Neural cell (in vitro differentiated cells): ENCODE measurements around the gene SPDEF. TPM values are rescaled to one million over a fixed set of nuclear protein-coding genes. Genes with fewer than 3 reads are reported as not detected.

Experiments used
- H2AFZ ChIP-seq: fragments of 200-600, 300-800 bp; sonication (generic), shearing (Covaris generic); 2 replicates; pipeline ENCODE4 v1.6.0; 2014; ENCODE audit warnings: low read depth, mild to moderate bottlenecking, antibody characterized with exemption, low read length, moderate library complexity
- H3F3A ChIP-seq: fragments of 200-600 bp; shearing (Covaris generic); 2 replicates; pipeline ENCODE4 v1.6.1; 2016; ENCODE audit warnings: mild to moderate bottlenecking, moderate library complexity, mixed read lengths, antibody characterized with exemption, low read length; ENCODE audit not compliant: insufficient read depth, poor library complexity, severe bottlenecking
- H3K27ac ChIP-seq: fragments of 200-600, 300-800 bp; sonication (generic), shearing (Covaris generic); 2 replicates; pipeline ENCODE4 v1.5.1; 2014; ENCODE audit warnings: mild to moderate bottlenecking, low read length, moderate library complexity
- H3K27me3 ChIP-seq: fragments of 300-800, 200-600 bp; sonication (generic), shearing (Covaris generic); 2 replicates; pipeline ENCODE4 v1.6.0; 2014; ENCODE audit warnings: mild to moderate bottlenecking, low read depth, low read length, moderate library complexity; ENCODE audit not compliant: insufficient read depth
- H3K36me3 ChIP-seq: fragments of 300-800, 200-600 bp; sonication (generic), shearing (Covaris generic); 2 replicates; pipeline ENCODE4 v1.5.1; 2014; ENCODE audit warnings: mild to moderate bottlenecking, antibody characterized with exemption, low read length, moderate library complexity; ENCODE audit not compliant: insufficient read depth
- H3K4me2 ChIP-seq: fragments of 300-800, 200-600 bp; sonication (generic), shearing (Covaris generic); 2 replicates; pipeline ENCODE4 v1.6.0; 2014; ENCODE audit warnings: mild to moderate bottlenecking, low read length
- H3K4me3 ChIP-seq: fragments of 300-800, 200-600 bp; sonication (generic), shearing (Covaris generic); 2 replicates; pipeline ENCODE4 v1.5.1; 2014; ENCODE audit warnings: mild to moderate bottlenecking, low read length, moderate library complexity
- H3K79me2 ChIP-seq: fragments of 200-600 bp; shearing (Covaris generic); replicated peaks from 2 replicates; pipeline ENCODE4 v1.6.0; 2014; ENCODE audit warnings: mild to moderate bottlenecking, low read length, moderate library complexity; ENCODE audit not compliant: insufficient read depth
- H3K9ac ChIP-seq: fragments of 300-800, 200-600 bp; sonication (generic), shearing (Covaris generic); 2 replicates; pipeline ENCODE4 v1.6.1; 2016; ENCODE audit warnings: mild to moderate bottlenecking, low read length, mixed read lengths
- H3K9me2 ChIP-seq: fragments of 200-600 bp; shearing (Covaris generic); 2 replicates; pipeline ENCODE4 v1.6.1; 2016; ENCODE audit warnings: mild to moderate bottlenecking, low read length, mixed read lengths; ENCODE audit not compliant: insufficient read depth
- H3K9me3 ChIP-seq: fragments of 200-600, 300-800 bp; sonication (generic), shearing (Covaris generic); 2 replicates; pipeline ENCODE4 v1.6.1; 2016; ENCODE audit warnings: mild to moderate bottlenecking, mixed run types, low read length, moderate library complexity, mixed read lengths
- H4K20me1 ChIP-seq: fragments of 200-600 bp; shearing (Covaris generic); 2 replicates; pipeline ENCODE4 v1.6.1; 2016; ENCODE audit warnings: mild to moderate bottlenecking, mixed run types; ENCODE audit not compliant: insufficient read depth
- CTCF ChIP-seq: fragments of 450-650 bp; IDR thresholded peaks from 2 replicates; pipeline ENCODE4 v1.5.1; 2014; ENCODE audit warnings: antibody characterized with exemption, mild to moderate bottlenecking, moderate library complexity; ENCODE audit not compliant: poor library complexity, severe bottlenecking
- EP300 ChIP-seq: fragments of 450-650 bp; conservative IDR thresholded peaks from 2 replicates; pipeline ENCODE4 v1.6.1; 2014; ENCODE audit warnings: antibody characterized with exemption, mild to moderate bottlenecking, moderate library complexity; ENCODE audit not compliant: poor library complexity, severe bottlenecking
- EZH2 ChIP-seq: fragments of 200-600, 300-800 bp; shearing (Covaris generic), sonication (generic); IDR thresholded peaks from 2 replicates; pipeline ENCODE4 v1.6.1; 2014; ENCODE audit warnings: antibody characterized with exemption, low read length, borderline replicate concordance, mild to moderate bottlenecking; ENCODE audit not compliant: insufficient read depth, poor library complexity, severe bottlenecking
- MXI1 ChIP-seq: fragments of 450-650 bp; conservative IDR thresholded peaks from 2 replicates; pipeline ENCODE4 v1.6.1; 2014; ENCODE audit warnings: antibody characterized with exemption, mild to moderate bottlenecking; ENCODE audit not compliant: poor library complexity, severe bottlenecking
- POLR2AphosphoS5 ChIP-seq: IDR thresholded peaks from 2 replicates; pipeline ENCODE4 v1.6.1; 2012
- RAD21 ChIP-seq: fragments of 450-650 bp; conservative IDR thresholded peaks from 2 replicates; pipeline ENCODE4 v1.6.1; 2014; ENCODE audit warnings: antibody characterized with exemption, mild to moderate bottlenecking, moderate library complexity
- REST ChIP-seq: IDR thresholded peaks from 2 replicates; pipeline ENCODE4 v1.6.1; 2012; ENCODE audit warnings: borderline replicate concordance
- SMC3 ChIP-seq: fragments of 450-650 bp; conservative IDR thresholded peaks from 2 replicates; pipeline ENCODE4 v1.6.1; 2014; ENCODE audit warnings: antibody characterized with exemption, mild to moderate bottlenecking, moderate library complexity; ENCODE audit not compliant: poor library complexity
- TAF1 ChIP-seq: IDR thresholded peaks from 2 replicates; pipeline ENCODE4 v1.6.1; 2012; ENCODE audit warnings: low read depth
- polyA plus RNA-seq: library from polyadenylated mRNA; depleted of rRNA; stranded (reverse); fragments of >200 nt; gene quantifications from 2 replicates; pipeline ENCODE4 v1.2.3, GENCODE V29; 2014

The SPDEF gene
- polyA plus RNA-seq, 1 donor from 2014 or later = 0.36 TPM

- peak overlapping the region; percentile 8 for H3K4me2 ChIP-seq
- TF ChIP-seq RAD21 (no peak), EZH2 (no peak), TAF1 (no peak), EP300 (no peak), CTCF (no peak), MXI1 (no peak), REST (no peak), SMC3 (no peak), POLR2AphosphoS5 (no peak)
- peak overlapping the region; percentile 77 for H3K9ac ChIP-seq
- H3K9me2 ChIP-seq = no peaks in the 10 kb centered on the region
- H4K20me1 ChIP-seq = no peaks in the 10 kb centered on the region
- H2AFZ ChIP-seq = no peak overlapping the region
- no peaks in the 10 kb centered on the region for H3K36me3 ChIP-seq
- no peaks in the 10 kb centered on the region for H3F3A ChIP-seq
- no peaks in the 10 kb centered on the region for H3K27me3 ChIP-seq
- no peaks in the 10 kb centered on the region for H3K79me2 ChIP-seq
- no peaks in the 10 kb centered on the region for H3K9me3 ChIP-seq
- peak overlapping the region; percentile 75 for H3K27ac ChIP-seq
- H3K4me3 ChIP-seq = peak overlapping the region; percentile 67
Observed at GRCh38 chr6:34514112-34514511, 42.0 kb downstream of the SPDEF start.

GRCh38 chr6:34513646-34514045 is 42.5 kb downstream of the SPDEF start:
- no peaks in the 10 kb centered on the region for H3K27me3 ChIP-seq
- H3F3A ChIP-seq = no peaks in the 10 kb centered on the region
- H4K20me1 ChIP-seq = no peaks in the 10 kb centered on the region
- H3K4me2 ChIP-seq = no peak overlapping the region
- TF ChIP-seq RAD21 (no peak), SMC3 (no peak), MXI1 (no peak), EZH2 (no peak), EP300 (no peak), POLR2AphosphoS5 (no peak), CTCF (no peak)
- H3K9me3 ChIP-seq = no peaks in the 10 kb centered on the region
- no peak overlapping the region for H3K27ac ChIP-seq
- no peaks in the 10 kb centered on the region for H3K9me2 ChIP-seq
- no peaks in the 10 kb centered on the region for H3K36me3 ChIP-seq
- peak overlapping the region; percentile 21 for H3K9ac ChIP-seq
- H2AFZ ChIP-seq = no peak overlapping the region
- no peaks in the 10 kb centered on the region for H3K79me2 ChIP-seq
- H3K4me3 ChIP-seq = peak overlapping the region; percentile 67
